NCI-H2171 (cell line): Measurements from ENCODE around the gene RGS5.
"Not testable (repeated sequence)": the region's sequence is repeated elsewhere in the genome, so short reads cannot be mapped to it uniquely, and the experiment has no call there.

Experiments
- DNase-seq: peaks from one replicate; lab custom pipeline; 2025; lab: John Stamatoyannopoulos, UW

RGS5 gene, protein sequence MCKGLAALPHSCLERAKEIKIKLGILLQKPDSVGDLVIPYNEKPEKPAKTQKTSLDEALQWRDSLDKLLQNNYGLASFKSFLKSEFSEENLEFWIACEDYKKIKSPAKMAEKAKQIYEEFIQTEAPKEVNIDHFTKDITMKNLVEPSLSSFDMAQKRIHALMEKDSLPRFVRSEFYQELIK

DNA sequence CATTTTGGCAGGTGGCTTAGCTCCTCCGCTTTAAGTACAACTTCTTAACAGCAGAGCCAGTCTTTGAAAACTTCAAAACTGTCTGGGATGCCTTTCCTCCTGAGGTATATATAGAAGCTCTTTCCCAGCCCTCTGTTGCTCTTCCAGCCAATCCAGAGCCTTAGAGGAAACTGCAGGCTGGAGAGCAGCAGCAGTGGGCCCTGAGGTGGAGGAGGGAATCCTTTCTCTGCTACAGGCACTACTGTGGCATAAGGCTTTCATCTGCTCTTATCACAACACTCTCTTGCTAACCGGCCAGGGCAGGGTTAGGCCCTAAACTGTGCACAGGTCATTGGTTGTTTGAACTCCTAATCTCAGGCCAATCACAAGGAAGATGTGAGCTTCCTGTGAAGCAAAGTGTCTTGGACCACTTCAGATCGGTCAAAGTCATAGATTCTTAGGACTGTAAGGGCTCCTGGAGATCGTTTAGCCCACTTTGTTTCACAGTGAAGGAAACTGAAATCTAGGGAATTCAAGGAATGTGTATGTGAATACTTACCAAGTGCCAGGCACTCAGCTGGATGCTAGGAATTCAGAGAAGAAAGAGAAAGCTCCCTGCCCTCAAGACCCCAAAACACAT, at the start of gene RGS5:
Gene RGS5, minus strand, starts transcription at position 84 of the 619 bp plus-strand sequence. Its CDS starts 81 bp downstream, at position 3.
- no peak for DNase-seq

DNA sequence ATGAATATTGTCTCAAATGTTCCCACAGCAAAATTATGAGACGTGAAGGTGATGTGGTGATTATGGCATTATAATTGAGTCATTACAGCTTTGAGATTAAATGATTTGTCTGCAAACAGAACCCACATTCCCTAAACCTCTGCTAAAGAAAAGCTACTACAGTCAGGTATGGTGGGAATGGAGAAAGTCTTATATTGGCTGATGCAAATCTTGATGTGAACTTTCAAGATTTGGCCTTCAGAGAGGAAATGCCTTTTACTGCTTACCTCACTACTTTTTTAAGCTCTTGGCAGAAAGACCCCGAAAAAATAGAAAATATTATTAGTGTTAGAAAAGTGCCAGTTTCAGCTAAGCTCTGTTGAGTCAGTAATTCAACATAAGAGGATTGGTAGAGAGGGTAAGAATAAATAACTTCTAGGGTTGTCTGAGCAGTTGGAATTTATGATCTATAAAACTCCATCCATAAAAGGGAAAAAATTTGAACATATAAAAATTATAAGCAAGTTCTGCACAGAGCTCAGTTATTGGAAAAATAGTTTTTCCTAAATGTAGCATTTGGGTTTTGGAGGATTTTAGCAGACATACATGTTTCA, 47.8 kb upstream of the RGS5 start:
- DNase-seq = no peak

- DNase-seq = no peak
Observed at GRCh38 chr1:163248064-163248463, 45.3 kb upstream of the RGS5 start.

- not testable (repeated sequence) for DNase-seq
Observed at GRCh38 chr1:163244648-163245047, 41.9 kb upstream of the RGS5 start.

DNA sequence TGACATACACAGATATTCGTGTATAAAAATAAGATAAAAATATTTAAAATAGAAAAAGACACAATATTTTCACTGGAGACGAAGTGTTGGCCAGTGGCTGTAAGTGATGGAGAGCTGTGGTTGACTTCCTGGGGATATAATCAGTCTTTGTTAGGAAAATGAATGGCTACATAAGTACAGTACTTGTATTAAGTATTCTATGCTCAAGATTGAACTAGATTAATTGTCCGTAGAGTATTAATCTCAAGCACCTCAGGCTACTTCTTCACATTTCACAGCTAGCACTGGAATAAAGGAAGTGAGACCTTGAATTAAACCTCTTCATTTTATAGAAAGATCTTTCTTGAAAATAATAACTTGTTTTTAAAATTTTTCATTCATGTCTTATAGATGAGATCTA, 39.0 kb upstream of the RGS5 start:
- DNase-seq = no peak

GRCh38 chr1:163240705-163241104, 38.0 kb upstream of the RGS5 start:
- no peak for DNase-seq

DNA sequence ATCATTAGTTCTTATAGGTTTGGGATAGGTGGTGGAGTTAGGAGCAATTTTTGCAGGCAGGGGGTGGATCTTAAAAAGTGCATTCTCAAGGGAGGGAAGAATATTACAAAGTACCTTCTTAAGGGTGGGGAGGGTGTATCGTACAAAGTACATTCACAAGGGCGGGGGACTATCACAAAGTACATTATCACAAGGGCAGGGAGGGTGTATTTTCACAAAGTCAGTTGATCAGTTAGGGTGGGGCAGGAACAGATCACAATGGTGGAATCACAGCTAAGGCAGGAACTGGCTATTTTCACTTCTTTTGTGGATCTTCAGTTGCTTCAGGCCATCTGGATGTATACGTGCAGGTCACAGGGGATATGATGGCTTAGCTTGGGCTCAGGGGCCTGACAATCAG, 30.9 kb upstream of the RGS5 start:
- not testable (repeated sequence) for DNase-seq

DNA sequence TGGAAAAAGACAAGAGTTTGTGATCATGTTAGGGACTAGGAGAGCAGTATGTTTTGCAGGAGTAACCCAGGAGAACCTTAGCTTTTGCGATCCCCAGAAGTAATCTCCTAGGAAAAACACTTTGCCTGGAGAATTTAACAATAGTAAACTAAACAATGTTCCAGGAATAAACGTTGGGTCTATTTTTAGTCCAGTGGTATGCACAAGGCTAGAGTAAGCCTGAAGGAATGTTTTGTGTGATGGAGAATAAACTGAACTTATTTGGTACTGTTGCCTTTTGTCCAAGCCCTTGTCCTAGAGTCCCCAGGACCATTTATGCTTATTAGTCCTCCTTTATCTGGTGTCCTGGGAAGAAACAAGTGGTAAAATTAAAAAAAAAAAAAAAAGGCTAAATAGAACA, 28.7 kb upstream of the RGS5 start:
- no peak for DNase-seq

GRCh38 chr1:163230827-163231226, 28.1 kb upstream of the RGS5 start:
- no peak for DNase-seq

- DNase-seq = not testable (repeated sequence)
Observed at GRCh38 chr1:163228271-163228670, 25.6 kb upstream of the RGS5 start.

- no peak for DNase-seq
Observed at GRCh38 chr1:163227126-163227525, 24.4 kb upstream of the RGS5 start.

DNA sequence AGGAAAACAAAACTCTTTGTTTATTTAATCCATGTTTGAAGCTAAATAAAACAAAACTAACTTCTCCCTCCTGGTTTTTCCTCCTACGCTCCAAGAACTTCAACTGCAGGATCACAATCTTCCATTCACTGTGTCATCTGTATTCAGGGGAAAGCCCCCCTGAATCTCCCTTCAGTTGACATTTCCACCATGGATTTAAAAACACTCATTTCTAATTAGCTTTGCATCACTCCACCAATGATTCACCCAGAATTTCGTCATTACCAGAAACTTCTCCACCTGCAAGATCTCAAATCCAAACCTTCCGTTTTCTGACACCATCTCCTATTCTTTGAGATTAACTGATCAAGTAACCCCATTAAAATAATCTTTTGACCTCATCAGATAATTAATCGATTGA, 10.9 kb upstream of the RGS5 start:
- DNase-seq = no peak

GRCh38 chr1:163211667-163212066, 9.0 kb upstream of the RGS5 start:
- DNase-seq = no peak

GRCh38 chr1:163205513-163205912, 2.8 kb upstream of the RGS5 start:
- no peak for DNase-seq

- DNase-seq = no peak
Observed at GRCh38 chr1:163203561-163203960, 845 bp upstream of the RGS5 start.

GRCh38 chr1:163201906-163202305, 810 bp downstream of the RGS5 start:
- DNase-seq = no peak

DNA sequence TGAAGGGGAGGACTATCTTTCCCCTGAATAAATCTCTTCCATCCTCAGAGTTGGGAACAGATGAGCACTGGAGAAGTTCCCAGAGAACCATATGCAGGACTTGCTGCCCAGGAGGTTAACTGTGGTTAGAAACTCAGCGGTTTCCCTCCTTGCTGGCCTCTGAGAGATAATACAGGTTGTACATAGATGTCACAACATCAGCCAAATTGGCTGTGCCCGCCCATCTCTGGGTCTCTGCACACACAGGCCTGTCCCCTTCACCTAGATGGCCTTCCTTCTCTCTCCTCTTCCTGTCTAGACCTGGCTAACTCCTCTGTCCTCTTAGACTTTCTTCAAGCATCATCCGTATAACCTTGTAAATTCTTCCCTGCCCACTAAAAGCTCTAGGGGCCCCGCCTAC, 5.7 kb downstream of the RGS5 start:
- DNase-seq = no peak

GRCh38 chr1:163196449-163196787, 6.3 kb downstream of the RGS5 start:
- no peak for DNase-seq

DNA sequence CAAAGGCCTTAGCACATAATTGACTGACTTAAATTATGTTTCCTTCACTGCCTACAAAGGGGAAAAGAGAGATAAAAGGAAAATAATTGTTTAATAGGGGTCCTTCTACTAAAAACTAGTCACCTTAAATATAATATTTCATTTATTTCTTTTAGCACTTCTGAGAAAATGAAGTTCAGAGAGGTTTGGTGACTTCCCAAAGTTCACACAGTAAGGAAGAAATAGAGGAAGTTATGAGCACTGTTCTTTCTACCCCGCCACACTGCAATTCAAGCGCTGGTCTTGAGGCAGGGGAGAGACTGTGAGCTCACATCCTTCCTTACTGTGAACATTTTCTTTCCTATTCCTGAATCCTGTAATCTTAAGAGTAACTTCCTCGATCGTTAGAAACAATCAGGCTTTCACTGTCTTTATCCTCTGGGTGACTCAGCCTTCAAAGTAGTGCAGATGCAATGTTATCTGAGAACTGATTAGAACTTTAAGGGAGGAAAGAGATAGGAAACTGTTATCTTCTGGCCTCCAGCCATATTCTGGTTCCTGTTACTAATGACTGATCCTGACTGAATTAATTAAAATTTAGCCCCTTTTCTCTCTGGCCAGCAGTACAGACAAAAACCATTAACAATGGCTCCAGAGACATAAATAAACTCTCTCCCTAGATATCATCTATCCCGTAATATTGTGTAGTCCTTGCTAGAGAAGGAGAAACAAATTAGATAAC, 6.8 kb downstream of the RGS5 start:
- no peak for DNase-seq

DNA sequence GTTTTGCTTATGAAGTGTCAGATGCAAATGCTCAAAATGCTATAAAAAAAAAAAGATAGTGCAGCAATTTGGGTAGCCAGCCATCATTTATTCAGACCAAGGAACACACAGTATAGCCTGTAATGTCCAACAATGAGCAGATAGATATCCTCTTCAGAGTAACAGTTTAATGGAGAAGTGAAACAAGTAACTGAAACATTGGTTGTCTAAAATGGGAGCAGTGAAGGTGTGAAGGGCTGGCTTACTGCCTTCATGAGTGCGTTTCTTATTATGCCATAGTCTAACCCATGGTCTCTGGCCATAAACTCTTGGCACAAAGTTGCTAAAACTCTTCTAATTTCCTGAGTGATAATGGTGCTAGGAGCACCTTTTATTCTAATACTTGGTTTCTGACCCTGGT, 11.4 kb downstream of the RGS5 start:
- no peak for DNase-seq

GRCh38 chr1:163188947-163189346, 13.8 kb downstream of the RGS5 start:
- peak; percentile 17 for DNase-seq

DNA sequence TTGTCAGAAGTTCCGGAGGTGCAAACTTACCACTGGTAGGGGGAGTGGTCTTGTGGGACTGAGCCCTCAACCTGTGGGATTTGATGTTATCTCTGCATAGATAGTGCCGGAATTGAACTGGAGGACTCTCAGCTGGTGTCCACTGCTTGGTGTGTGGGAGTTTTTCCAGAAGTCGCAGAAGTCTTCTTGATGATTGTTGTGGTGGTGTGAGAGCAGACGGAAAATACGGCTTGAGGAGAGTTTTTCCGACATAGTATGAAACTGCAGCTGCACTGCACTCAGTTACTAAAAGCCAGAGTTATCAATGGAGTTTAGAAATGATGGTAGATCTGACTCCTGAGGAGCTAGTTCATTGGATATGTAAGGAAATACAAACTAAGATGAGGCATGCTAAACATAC, 14.9 kb downstream of the RGS5 start:
- DNase-seq = no peak

GRCh38 chr1:163186862-163187261, 15.9 kb downstream of the RGS5 start:
- DNase-seq = peak; percentile 28
